HL-60/S4 treated with retinoic acid at 250 ng/mL for 4 days and 3 days (cell line): Measurements from ENCODE around the gene FAM20B.

Experiments
- in situ Hi-C: fragments of 300-500 bp; cut with MboI; formaldehyde crosslinking; loops from 2 replicates; pipeline ENCODE4 v1.7.0; 2022; ENCODE audit warnings: low sequenced_read_pairs

FAM20B gene

GRCh38 chr1:179046808-179047635 lies 21.3 kb downstream of the FAM20B start:
- in situ Hi-C loops, result no loop called here

DNA sequence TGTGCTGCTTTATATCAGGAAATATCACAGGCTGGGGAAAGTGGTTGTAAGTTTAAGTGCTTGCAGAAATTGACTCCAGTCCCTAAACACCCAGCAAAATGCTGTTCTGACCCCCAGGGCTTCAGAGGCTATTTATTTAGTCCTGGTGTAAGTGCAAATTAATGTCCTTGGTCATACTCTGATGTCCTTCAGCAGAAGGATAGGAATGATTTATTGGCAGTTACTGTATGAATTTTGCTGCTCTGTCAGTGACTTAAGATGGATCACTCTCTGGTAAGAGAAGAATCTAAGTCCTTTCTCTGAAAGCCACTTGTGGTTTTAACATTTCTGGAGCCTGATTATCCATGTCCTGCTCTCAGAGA lies 21.9 kb downstream of the FAM20B start:
- in situ Hi-C loops, result no loop called here

GRCh38 chr1:179048339-179049124 lies 22.8 kb downstream of the FAM20B start:
- in situ Hi-C loops, result no loop called here

DNA sequence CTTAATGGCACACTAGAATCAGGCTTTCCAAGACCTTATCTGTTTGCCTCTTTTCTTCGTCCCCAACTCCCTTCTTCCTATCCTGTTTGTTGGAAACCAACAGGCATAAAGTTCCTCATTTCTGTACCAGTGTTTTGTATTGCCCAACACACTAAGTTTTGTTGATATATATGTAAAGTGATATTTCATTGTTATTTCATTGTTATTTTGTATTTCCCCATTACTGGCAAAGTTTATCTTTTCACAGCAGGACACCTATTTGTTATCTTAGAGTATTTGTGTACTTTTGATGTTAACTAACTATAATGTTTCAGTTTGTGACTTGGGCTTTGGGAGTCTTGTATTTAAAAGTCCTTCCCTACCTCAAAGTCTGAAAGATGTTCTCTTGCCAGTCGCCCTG lies 27.1 kb downstream of the FAM20B start:
- in situ Hi-C loops, result no loop called here

DNA sequence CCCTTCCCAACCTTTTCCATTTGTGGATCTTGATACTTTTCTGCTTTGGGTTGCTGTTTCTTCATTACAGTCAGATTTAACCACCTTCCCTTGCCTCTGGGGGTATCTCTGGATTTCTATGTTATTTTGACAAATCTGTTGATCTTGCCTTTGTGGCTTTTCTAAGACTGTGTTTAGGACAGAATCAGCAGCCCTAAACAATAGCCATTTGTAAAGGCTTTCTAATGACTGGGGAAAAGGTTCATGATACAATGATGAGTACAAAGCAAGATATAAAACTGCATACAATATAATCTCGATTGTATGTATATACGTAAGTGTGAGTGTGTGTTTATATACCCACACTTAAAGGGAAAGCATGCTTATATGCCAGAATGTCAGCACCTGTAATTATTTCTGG lies 27.8 kb downstream of the FAM20B start:
- in situ Hi-C loops, result no loop called here

DNA sequence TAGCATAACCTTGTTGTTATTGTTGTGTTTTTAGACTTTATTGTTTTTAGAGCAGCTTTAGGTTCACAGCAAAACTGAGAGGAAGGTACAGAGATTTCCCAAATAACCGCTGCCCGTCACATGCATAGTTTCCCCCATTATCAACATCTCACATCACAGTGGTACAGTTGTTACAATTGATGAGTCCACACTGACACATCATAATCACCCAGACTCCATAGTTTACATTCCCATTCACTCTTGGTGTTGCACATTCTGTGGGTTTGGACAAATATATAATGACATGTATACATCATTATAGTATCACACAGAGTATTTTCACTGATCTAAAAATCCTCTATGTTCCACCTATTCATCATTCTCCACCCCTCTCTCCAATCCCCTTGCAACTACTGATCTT lies 30.2 kb downstream of the FAM20B start:
- in situ Hi-C loops, result no loop called here

GRCh38 chr1:179058487-179059483 lies 33.1 kb downstream of the FAM20B start:
- in situ Hi-C loops, result no loop called here

DNA sequence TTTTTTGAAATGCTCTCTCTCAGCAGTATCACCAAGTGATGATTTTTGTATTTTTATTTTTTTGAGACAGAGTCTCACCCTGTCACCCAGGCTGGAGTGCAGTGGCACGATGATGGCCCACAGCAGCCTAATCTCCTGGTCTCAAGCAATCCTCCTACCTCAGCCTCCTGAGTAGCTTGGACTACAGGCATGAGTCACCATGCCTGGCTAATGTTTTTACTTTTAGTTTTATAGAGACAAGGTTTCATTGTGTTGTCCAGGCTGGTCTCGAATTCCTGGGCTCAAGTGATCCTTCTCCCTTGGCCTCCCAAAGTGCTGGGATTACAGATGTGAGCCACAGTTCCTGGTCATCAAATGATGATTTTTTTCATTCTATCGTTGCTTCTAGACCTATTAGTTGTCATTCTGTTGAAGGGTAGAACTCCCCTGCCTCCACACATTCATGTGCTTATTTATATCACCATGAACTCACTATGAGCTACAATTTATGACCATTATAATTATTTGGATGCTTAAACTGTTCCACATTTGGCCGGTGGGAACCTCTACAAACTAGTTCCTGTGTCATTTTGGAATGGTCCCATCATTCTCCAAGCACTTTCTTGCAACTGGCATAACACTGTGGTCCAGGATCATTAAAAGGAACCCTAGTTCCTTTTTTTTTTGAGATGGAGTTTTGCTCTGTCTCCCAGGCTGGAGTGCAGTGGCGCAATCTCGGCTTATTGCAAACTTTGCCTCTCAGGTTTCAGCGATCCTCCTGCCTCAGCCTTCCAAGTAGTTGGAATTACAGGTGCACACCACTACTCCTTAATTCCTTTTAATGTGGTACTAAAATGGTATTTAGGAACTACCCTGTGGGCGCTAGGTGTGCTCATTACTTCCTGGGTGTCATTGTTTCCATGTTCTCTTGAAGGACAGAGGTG lies 35.9 kb downstream of the FAM20B start:
- in situ Hi-C loops, result no loop called here

DNA sequence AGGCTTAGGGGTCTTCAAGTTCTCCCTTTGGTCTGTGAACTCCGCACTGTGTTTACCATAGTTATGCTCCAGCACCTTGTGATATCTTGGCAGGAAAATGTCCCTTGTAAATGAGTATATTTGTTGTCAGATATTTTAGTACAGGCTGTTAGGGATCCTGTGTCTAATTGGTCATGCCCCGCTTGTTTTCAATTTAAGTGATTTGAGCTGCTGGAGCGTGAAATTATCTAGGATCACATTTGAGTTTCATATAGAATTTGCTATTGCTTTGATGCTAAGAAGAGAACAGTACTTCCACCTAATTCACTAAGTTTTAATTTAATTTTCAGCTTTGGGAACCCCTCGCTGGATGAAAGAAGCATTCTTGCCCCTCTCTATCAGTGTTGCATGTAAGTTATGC lies 40.8 kb downstream of the FAM20B start:
- in situ Hi-C loops, result no loop called here

- in situ Hi-C loops, result loop anchor here (10.0 kb wide), 1 partner anchor 287 kb away; the partner anchor contains the start of gene AXDND1
Measured at GRCh38 chr1:179077396-179077795, 51.7 kb downstream of the FAM20B start.

- in situ Hi-C loops, result loop anchor here (10.0 kb wide), 1 partner anchor 286 kb away; the partner anchor contains the start of gene AXDND1
Measured at GRCh38 chr1:179079113-179079761, 53.5 kb downstream of the FAM20B start.

- in situ Hi-C loops, result no loop called here
Measured at GRCh38 chr1:179080866-179081686, 55.4 kb downstream of the FAM20B start.

DNA sequence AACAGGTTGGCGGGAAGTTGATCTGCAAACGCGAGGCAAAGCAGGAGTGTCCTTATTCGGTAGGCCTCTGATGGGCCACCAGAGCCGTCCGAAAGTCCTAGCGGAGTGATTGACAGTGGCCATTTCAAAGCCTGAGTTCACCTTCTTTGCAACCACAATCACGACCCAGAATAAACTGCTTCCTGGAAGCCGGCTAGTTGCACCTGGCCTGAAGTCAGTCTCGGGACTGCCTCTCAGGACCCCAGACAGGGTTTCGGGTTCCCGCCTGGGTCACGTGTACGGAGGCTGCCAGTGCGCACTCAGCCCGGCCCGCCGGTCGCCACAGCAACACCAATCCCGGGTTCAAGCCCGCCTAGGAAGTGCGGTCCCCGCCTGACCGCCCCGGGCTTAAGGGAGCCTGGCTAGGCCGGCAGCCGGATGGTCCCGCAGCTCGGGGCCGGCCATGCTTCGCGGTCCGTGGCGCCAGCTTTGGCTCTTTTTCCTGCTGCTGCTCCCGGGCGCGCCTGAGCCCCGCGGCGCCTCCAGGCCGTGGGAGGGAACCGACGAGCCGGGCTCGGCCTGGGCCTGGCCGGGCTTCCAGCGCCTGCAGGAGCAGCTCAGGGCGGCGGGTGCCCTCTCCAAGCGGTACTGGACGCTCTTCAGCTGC lies 56.1 kb downstream of the FAM20B start, which contains the start of gene TOR3A:
TSS of gene TOR3A (plus strand) at position 384 of the 646 bp plus-strand sequence. CDS start at position 443, 59 bp downstream.
- in situ Hi-C loops, result no loop called here

GRCh38 chr1:179082333-179082998 lies 56.8 kb downstream of the FAM20B start:
- in situ Hi-C loops, result no loop called here

- in situ Hi-C loops, result no loop called here
Measured at GRCh38 chr1:179082999-179083335, 57.3 kb downstream of the FAM20B start.

- in situ Hi-C loops, result no loop called here
Measured at GRCh38 chr1:179083533-179083932, 57.8 kb downstream of the FAM20B start.

GRCh38 chr1:179087665-179088064 lies 62.0 kb downstream of the FAM20B start:
- in situ Hi-C loops, result no loop called here
